NT2/D1 (cell line): ENCODE results near the gene ROCK2.

Experiments
- SUZ12 ChIP-seq: IDR thresholded peaks from 2 replicates; pipeline ENCODE4 v1.6.1; 2011; ENCODE audit not compliant: insufficient read length, insufficient read depth; ENCODE audit errors: extremely low read depth
- YY1 ChIP-seq: IDR thresholded peaks from 2 replicates; pipeline ENCODE4 v1.6.1; 2011; ENCODE audit not compliant: insufficient read length, insufficient read depth

DNA sequence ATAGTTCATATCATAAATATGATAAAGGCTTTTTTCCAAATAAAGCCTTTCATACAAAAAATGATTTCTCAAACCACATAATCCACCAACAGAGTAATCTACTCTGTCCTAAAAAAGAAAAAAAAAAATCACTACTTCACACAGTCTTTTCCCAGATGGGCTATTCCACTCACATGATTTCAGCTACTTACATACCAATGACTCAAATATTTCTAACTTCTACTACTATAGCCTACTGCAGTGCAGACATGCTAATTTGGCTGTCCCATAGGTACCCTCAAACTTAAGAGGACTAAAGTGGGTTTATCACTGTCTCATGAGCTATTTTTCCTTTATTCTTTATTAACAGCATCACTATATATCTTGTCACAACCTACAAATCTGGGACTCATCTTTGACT is 131.8 kb downstream of the ROCK2 start:
- TF ChIP-seq YY1 (no peak), SUZ12 (no peak)
